Ovary (tissue), 9 donors: Measurements from ENCODE around the gene SHC3. TPM values are rescaled to one million over a fixed set of nuclear protein-coding genes. Genes with fewer than 3 reads are reported as not detected.

Experiments used
- DNase-seq, 5 donors: peaks; one replicate each; pipeline ENCODE4 v3.0.0-alpha.2; 2019 to 2020
- H3K27ac ChIP-seq, 2 donors: fragments of 200-600 bp; one replicate each; pipeline versions ENCODE4 v1.5.1 to v1.8.0; 2019 to 2022
- H3K27me3 ChIP-seq: fragments of 200-600 bp; one replicate; pipeline ENCODE4 v1.8.0; 2022
- H3K36me3 ChIP-seq: fragments of 200-600 bp; sonication (generic); one replicate; pipeline ENCODE4 v1.5.1; 2019
- H3K4me1 ChIP-seq: one replicate; pipeline ENCODE4 v1.8.1; 2013; ENCODE audit warnings: mild to moderate bottlenecking, moderate library complexity; ENCODE audit not compliant: insufficient read depth
- H3K4me3 ChIP-seq: fragments of 200-600 bp; sonication (generic); one replicate; pipeline ENCODE4 v1.5.1; 2017
- H3K9me3 ChIP-seq, 2 donors: fragments of 200-600 bp in 1 of 2; sonication (generic) in 1 of 2; one replicate each; pipeline versions ENCODE4 v1.5.1 to v1.8.1; 2013 to 2019; ENCODE audit warnings: mild to moderate bottlenecking in 1 of 2, moderate library complexity in 1 of 2
- CTCF ChIP-seq, 3 donors: fragments of 450-650 bp in 2 of 3; fragments of 200-600 bp in 1 of 3; IDR thresholded peaks; one replicate each; pipeline versions ENCODE4 v1.5.1 to v1.8.0; 2016 to 2022; ENCODE audit warnings: antibody characterized with exemption in 3 of 3, mild to moderate bottlenecking in 1 of 3
- EP300 ChIP-seq: sonication (generic); formaldehyde crosslinking; IDR thresholded peaks from one replicate; pipeline ENCODE4 v1.6.1; 2017; ENCODE audit warnings: antibody characterized with exemption
- POLR2A ChIP-seq: fragments of 450-650 bp; IDR thresholded peaks from one replicate; pipeline ENCODE4 v1.6.1; 2017; ENCODE audit warnings: antibody characterized with exemption, mild to moderate bottlenecking, moderate library complexity
- WGBS, 3 donors: extraction: QIAGEN DNeasy Blood & Tissue Kit in 1 of 3; methylation state at CpG; one replicate each; pipeline versions ENCODE4 v1.1.5 to v1.1.7; 2013 to 2017; 5-methylcytosine and 5-hydroxymethylcytosine counted together
- intact Hi-C, 4 donors: fragments of 100-400 bp; cut with DNase I; formaldehyde crosslinking; loops; one replicate each; pipeline versions ENCODE4 v1.11.0 to v1.15.1; 2022 to 2023
- polyA plus RNA-seq, 2 donors: library from polyadenylated mRNA; stranded (reverse); fragments of 200-250 nt in 1 of 2; fragments of 350-450 nt in 1 of 2; fragmentation: Illumina TruSeq in 1 of 2; extraction: RNeasy Lipid Tissue Mini Kit (QIAGEN cat#74804) in 1 of 2; gene quantifications; one replicate each; pipeline ENCODE4 v1.2.3, GENCODE V29; 2013 to 2014
- total RNA-seq, 7 donors: library from RNA; depleted of rRNA in 2 of 7; stranded (reverse); fragments of >200 nt in 2 of 7; fragmentation: NEBNext Ultra II Directional in 3 of 7; extraction: Animal tissue kit (Norgen Biotek cat#: 25700) in 3 of 7; gene quantifications; one replicate each; pipeline versions ENCODE4 v1.1.0 to v1.2.4, GENCODE V29; 2016 to 2023
- donor health status: DM: no; HTN: no; CAD: no; lungs with moderate emphysema.
- donor health status: DM: no; HTN: no; CAD: no.
- donor health status: Bipolar disorder and iron deficiency.
- donor health status: DM: yes; HTN: yes; CAD: no.
- donor health status: DM: no; HTN: no; CAD: no.
- donor health status: DM: yes; HTN: yes; CAD: no.

Gene SHC3
- total and polyA plus RNA-seq, 9 donors, result 0.05 to 1.0 (median 0.46) TPM

GRCh38 chr9:89168901-89169813, 9.5 kb downstream of the SHC3 start:
- no peaks in the 10 kb centered on the region for H3K4me1 ChIP-seq
- no peak overlapping the region for H3K27ac ChIP-seq
- TF ChIP-seq EP300, result no peak
- no peak for TF ChIP-seq POLR2A
- no peak for TF ChIP-seq CTCF (IDR thresholded peaks at IDR 0.05)
- 84 to 88% (median 87%) methylated on average over 9 of the region's 9 CpGs for WGBS, 3 donors
- no peak for DNase-seq
- intact Hi-C loops, result no loop called here
- no peak overlapping the region for H3K4me3 ChIP-seq
- H3K36me3 ChIP-seq, result no peaks in the 10 kb centered on the region
- no peaks in the 10 kb centered on the region for H3K27me3 ChIP-seq
- no peaks in the 10 kb centered on the region for H3K9me3 ChIP-seq

GRCh38 chr9:89167788-89168187, 10.8 kb downstream of the SHC3 start:
- Histone ChIP-seq H3K27ac (no peak overlapping the region), H3K27me3 (no peaks in the 10 kb centered on the region), H3K4me3 (no peak overlapping the region), H3K4me1 (no peaks in the 10 kb centered on the region), H3K36me3 (no peaks in the 10 kb centered on the region), H3K9me3 (no peaks in the 10 kb centered on the region)
- TF ChIP-seq POLR2A (no peak), EP300 (no peak), CTCF (IDR thresholded peaks at IDR 0.05) (no peak)
- intact Hi-C loops, result no loop called here
- DNase-seq, result no peak
- 88 to 92% (median 90%) methylated on average over 5 of the region's 5 CpGs for WGBS, 3 donors

GRCh38 chr9:89166852-89167251, 11.8 kb downstream of the SHC3 start:
- no peak for DNase-seq
- Histone ChIP-seq H3K4me3 (no peak overlapping the region), H3K36me3 (no peaks in the 10 kb centered on the region), H3K27ac (no peak overlapping the region), H3K4me1 (no peaks in the 10 kb centered on the region), H3K9me3 (no peaks in the 10 kb centered on the region), H3K27me3 (no peaks in the 10 kb centered on the region)
- no peak for TF ChIP-seq POLR2A
- no peak for TF ChIP-seq CTCF (IDR thresholded peaks at IDR 0.05)
- TF ChIP-seq EP300, result no peak
- WGBS, 3 donors, result 61 to 63% (median 62%) methylated on average over 4 of the region's 4 CpGs
- intact Hi-C loops, result no loop called here

GRCh38 chr9:89165880-89166279, 12.7 kb downstream of the SHC3 start:
- 82 to 85% (median 85%) methylated on average over 6 of the region's 6 CpGs for WGBS, 3 donors
- Histone ChIP-seq H3K36me3 (no peaks in the 10 kb centered on the region), H3K27me3 (no peaks in the 10 kb centered on the region), H3K27ac (no peak overlapping the region), H3K4me3 (no peak overlapping the region), H3K9me3 (no peaks in the 10 kb centered on the region), H3K4me1 (no peaks in the 10 kb centered on the region)
- no peak for DNase-seq
- TF ChIP-seq POLR2A (no peak), EP300 (no peak), CTCF (IDR thresholded peaks at IDR 0.05) (no peak)
- intact Hi-C loops, result no loop called here
